T47D (cell line): ENCODE data around the gene ADGRD1.

Experiments
- DNase-seq, 2 experiments: peaks; one replicate each; pipeline versions ENCODE4 v3.0.0 to v3.0.0-alpha.2; 2011 to 2012; ENCODE audit warnings: low read depth in 1 of 2, low spot score in 1 of 2
- JUND ChIP-seq: IDR thresholded peaks from 2 replicates; pipeline ENCODE4 v1.6.1; 2012; ENCODE audit warnings: low read depth
- in situ Hi-C: cut with HindIII; loops from 2 replicates; pipeline ENCODE4 v1.10.0; 2016; ENCODE audit warnings: low sequenced_read_pairs, low pct_unique_long_range_greater_than_20kb

Gene ADGRD1

GRCh38 chr12:130959632-130960031, 5.9 kb downstream of the ADGRD1 start:
- in situ Hi-C loops, result no loop called here
- TF ChIP-seq JUND, result no peak
- DNase-seq, result no peak

GRCh38 chr12:130960058-130960457, 6.4 kb downstream of the ADGRD1 start:
- no peak for TF ChIP-seq JUND
- in situ Hi-C loops, result no loop called here
- DNase-seq, result no peak

DNA sequence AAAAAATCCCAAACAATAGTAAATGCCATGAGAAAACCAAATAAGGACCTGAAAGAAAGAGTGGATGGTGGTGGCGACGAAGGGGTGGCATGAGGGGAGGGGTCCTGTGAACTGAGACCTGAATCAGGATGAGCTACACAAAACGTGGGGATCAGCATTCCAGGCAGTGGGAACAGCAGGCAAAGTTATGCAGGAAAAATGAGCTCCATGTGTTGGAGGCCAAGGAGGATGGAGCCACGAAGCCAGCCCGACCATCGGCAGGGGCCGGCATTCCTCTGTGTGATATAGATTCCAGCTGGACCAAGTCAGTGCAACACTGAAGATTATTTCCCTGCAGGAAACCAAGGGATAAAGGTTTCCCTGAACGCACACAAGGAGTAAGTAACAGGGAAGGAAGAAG, 7.1 kb downstream of the ADGRD1 start:
- TF ChIP-seq JUND, result no peak
- DNase-seq, result no peak
- in situ Hi-C loops, result no loop called here

- TF ChIP-seq JUND, result no peak
- DNase-seq, result no peak
- in situ Hi-C loops, result no loop called here
Observed at GRCh38 chr12:130961921-130962451, 8.3 kb downstream of the ADGRD1 start.

GRCh38 chr12:130965214-130965613, 11.5 kb downstream of the ADGRD1 start:
- no peak for TF ChIP-seq JUND
- in situ Hi-C loops, result no loop called here
- no peak for DNase-seq

DNA sequence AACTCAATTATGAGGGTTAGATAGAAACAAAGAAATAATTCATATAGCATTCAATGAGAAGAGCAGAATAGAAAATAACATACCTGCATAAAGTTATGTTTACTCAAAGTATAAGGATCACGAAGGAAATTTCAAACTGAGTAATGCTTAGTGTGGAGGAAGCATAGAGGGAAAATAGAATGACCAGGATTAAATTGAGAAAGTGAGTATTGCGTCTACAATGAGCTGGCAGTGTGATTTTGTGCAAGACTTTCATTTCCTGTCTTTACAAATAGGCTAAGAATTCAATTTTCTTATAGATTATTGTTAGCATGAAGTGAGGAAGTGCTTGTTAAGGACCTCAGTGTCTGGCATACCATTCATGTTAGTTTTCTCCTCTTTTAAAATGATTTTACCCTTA, 12.0 kb downstream of the ADGRD1 start:
- TF ChIP-seq JUND, result no peak
- in situ Hi-C loops, result no loop called here
- DNase-seq, result no peak

DNA sequence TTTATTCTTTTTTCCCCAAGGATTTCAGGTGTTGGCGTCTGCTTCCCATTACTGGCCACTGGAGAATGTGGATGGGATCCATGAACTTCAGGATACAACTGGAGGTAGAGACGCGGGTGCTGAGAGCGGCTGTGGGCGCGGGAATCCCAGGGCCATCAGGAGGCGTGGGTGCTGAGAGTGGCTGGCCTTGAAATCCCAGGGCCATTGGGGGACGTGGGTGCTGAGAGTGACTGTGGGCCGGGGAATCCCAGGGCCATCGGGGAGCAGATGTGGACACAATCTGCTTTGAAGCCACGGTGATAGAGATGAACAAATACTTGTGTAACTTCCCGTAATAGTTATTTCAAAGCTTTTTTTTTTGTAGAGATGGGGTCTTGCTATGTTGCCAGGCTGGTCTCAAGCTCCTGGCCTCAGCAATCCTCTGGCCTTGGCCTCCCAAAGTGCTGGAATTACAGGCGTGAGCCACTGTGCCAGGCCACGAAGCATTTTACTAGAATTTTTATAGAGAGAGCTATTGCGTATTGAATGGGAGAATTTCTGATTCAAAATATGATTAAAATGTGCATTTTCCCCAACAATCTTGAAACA, 12.8 kb downstream of the ADGRD1 start:
- TF ChIP-seq JUND, result no peak
- DNase-seq, result no peak
- in situ Hi-C loops, result no loop called here

DNA sequence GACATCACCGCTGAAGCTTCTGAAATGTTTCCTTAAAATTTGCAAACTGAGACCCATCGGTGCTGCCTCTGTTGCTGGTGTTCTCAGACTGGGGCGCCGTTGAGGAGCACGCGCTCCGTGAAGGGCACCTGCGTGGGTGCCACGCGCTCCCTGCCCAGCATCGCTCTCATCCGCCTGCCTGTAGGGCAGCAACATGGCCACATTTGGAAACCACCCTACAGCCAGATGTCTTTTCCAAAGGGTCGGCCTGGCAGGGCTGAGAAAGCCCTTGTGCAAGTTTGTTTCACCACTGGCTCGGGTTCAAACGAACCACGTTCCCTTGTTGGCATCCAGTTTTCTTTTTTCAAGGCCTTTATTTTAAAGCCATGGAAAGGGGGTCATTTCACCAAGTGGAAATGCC, 13.9 kb downstream of the ADGRD1 start:
- TF ChIP-seq JUND, result no peak
- no peak for DNase-seq
- in situ Hi-C loops, result no loop called here

DNA sequence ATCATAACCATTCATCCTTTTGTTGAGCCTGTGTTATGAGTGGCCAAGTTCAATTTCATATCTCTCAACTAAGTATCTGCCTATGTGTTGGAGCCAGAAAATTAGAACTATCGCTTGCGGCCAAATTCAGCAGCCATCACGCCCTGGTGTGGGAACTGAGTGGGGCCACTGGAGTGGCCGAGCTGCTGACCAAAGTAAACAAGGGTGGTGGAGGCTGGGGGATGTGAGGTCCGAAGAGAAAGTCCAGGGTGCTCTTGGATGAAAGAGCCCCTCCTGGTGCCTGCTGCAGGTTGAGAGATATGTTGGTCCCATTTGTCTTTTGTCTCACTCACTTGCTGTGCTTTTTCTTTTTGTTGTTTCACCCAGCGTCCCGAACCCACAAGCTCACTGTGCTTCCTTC, 14.9 kb downstream of the ADGRD1 start:
- in situ Hi-C loops, result no loop called here
- no peak for DNase-seq
- no peak for TF ChIP-seq JUND

DNA sequence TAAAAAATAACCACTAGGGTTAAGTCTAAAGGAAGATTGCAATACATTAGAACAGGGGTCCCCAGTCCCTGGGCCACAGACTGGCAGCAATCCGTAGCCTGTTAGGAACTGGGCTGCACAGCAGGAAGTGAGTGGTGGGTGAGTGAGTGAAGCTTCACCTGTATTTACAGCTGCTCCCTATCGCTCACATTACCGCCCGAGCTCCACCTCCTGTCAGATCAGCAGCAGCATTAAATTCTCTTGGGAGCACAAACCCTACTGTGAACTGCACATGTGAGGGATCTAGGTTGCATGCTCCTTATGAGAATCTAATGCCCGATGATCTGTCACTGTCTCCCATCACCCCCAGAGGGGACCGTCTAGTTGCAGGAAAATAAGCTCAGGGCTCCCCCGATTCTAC, 15.5 kb downstream of the ADGRD1 start:
- no peak for DNase-seq
- TF ChIP-seq JUND, result no peak
- in situ Hi-C loops, result no loop called here

- in situ Hi-C loops, result no loop called here
- no peak for DNase-seq
- TF ChIP-seq JUND, result no peak
Observed at GRCh38 chr12:130970165-130970907, 16.6 kb downstream of the ADGRD1 start.

DNA sequence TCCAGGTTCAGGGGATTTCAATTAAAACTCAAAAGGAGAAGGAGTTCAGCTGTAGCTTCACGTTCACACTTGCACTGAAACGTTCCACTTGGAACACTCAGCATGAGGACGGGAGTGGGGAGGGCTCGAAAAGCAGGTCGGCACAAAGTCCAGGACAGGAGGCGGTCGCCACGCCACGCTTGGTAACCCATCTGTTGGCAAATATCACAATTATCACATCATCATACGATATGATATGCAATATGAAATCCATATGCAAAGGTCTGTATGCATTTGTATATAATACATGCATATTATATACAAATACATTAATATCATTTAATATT, 17.2 kb downstream of the ADGRD1 start:
- in situ Hi-C loops, result no loop called here
- no peak for DNase-seq
- TF ChIP-seq JUND, result no peak

- no peak for DNase-seq
- in situ Hi-C loops, result no loop called here
- TF ChIP-seq JUND, result no peak
Observed at GRCh38 chr12:130971925-130972585, 18.3 kb downstream of the ADGRD1 start.
